Activated CD4-positive, alpha-beta T cell treated with anti-CD3 and anti-CD28 coated beads, Interleukin-2, amount 50 U/mL, for 4 hours (primary cell): ENCODE measurements around the gene HEPH.
"Not testable (repeated sequence)": the region's sequence is repeated elsewhere in the genome, so short reads cannot be mapped to it uniquely, and the experiment has no call there.

Source experiments
- DNase-seq, 2 experiments: peaks; one replicate each; pipeline ENCODE4 v3.0.0-alpha.2; 2020

HEPH gene, protein sequence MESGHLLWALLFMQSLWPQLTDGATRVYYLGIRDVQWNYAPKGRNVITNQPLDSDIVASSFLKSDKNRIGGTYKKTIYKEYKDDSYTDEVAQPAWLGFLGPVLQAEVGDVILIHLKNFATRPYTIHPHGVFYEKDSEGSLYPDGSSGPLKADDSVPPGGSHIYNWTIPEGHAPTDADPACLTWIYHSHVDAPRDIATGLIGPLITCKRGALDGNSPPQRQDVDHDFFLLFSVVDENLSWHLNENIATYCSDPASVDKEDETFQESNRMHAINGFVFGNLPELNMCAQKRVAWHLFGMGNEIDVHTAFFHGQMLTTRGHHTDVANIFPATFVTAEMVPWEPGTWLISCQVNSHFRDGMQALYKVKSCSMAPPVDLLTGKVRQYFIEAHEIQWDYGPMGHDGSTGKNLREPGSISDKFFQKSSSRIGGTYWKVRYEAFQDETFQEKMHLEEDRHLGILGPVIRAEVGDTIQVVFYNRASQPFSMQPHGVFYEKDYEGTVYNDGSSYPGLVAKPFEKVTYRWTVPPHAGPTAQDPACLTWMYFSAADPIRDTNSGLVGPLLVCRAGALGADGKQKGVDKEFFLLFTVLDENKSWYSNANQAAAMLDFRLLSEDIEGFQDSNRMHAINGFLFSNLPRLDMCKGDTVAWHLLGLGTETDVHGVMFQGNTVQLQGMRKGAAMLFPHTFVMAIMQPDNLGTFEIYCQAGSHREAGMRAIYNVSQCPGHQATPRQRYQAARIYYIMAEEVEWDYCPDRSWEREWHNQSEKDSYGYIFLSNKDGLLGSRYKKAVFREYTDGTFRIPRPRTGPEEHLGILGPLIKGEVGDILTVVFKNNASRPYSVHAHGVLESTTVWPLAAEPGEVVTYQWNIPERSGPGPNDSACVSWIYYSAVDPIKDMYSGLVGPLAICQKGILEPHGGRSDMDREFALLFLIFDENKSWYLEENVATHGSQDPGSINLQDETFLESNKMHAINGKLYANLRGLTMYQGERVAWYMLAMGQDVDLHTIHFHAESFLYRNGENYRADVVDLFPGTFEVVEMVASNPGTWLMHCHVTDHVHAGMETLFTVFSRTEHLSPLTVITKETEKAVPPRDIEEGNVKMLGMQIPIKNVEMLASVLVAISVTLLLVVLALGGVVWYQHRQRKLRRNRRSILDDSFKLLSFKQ

GRCh38 chrX:66163849-66164411 is at the start of gene HEPH:
Gene HEPH (plus strand): TSS chrX:66164247. CDS start chrX:66170571, 6,324 bp downstream.
- no peak for DNase-seq

GRCh38 chrX:66118722-66119121 is 45.3 kb upstream of the HEPH start:
- not testable (repeated sequence) for DNase-seq

- DNase-seq, result not testable (repeated sequence)
Measured at GRCh38 chrX:66121354-66121753, 42.7 kb upstream of the HEPH start.

GRCh38 chrX:66126662-66127061 is 37.4 kb upstream of the HEPH start:
- no peak for DNase-seq

DNA sequence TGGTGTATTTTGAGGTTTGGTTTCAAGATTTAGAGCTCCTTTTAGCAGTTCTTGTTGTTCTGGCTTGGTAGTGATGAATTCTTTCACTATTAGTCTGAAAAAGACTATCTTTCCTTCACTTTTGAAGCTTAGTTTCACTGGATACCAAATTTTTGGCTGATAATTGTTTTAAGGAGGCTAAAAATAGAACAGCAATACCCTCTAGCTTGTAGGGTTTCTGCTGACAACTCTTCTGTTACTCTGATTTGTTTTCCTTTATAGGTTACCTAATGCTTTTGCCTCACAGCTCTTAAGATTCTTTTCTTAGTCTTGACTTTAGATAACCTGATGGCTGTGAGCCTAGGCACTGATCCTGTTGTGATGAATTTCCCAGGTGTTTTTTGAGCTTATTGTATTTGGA is 33.6 kb upstream of the HEPH start:
- DNase-seq, result no peak

- not testable (repeated sequence) for DNase-seq
Measured at GRCh38 chrX:66135284-66135683, 28.8 kb upstream of the HEPH start.

DNA sequence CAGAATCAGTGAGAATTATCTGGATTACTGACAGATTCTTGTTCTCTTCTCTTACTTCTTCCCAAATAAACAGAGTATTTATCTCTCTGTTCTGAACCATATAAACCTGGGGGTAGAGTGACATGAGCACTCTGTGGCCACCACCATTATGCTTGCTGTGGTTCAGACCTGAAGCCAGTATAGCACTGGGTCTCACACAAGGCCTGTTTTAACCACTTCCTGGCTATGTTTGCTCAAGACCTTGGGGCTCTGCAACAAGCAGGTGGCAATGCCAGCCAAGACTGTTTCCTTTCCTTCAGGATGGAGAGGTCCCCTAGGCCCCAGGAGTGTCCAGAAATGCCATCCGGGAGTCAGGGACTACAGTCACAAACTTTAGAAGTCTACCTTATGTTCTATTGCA is 21.7 kb upstream of the HEPH start:
- no peak for DNase-seq

GRCh38 chrX:66144258-66144657 is 19.8 kb upstream of the HEPH start:
- DNase-seq, result no peak

- no peak for DNase-seq
Measured at GRCh38 chrX:66149519-66149918, 14.5 kb upstream of the HEPH start.

- DNase-seq, result no peak
Measured at GRCh38 chrX:66150163-66150562, 13.9 kb upstream of the HEPH start.

DNA sequence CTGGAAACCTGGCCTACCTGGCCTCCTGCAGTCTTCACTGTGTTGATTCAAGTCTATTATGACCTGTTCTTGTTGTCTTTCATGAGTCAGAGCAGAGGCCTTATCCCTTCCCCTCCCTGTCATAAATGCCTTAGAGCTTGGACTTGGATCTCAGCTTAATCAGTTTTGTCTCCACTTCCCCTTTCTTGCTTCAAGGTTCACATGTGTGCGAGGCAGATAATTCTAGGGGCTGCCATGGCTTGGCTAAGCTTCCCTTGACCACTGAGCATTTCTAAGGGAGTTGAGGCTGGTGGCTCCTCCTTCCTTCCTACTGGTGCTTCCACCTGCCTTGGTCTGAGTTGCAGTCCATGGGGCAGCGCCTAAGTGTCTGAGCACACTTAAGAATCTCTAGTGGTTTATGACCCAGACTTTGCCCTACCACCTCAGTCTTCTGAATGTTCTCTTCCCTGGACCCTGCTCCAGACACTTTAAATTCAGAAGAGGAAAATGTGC is 1.7 kb upstream of the HEPH start:
- no peak for DNase-seq

DNA sequence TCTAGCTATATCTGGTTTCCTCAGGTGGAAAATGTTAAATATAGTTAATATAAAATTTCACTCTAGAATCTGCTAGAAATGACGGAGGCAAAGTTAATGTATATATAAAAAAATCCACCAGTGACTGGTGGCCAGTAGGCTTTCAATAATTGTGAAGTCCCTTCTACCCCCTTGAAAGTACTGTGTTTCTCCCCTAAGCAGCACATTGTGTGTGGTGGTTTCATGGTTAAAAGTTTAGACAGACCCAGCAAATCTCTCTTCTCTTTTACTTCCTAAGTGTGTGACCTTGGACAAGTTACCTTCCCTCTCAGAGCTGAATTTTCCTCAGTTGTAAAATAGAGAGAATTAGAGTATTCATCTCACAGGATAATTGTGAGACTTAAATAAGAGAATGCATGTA is 600 bp upstream of the HEPH start:
- DNase-seq, result no peak

DNA sequence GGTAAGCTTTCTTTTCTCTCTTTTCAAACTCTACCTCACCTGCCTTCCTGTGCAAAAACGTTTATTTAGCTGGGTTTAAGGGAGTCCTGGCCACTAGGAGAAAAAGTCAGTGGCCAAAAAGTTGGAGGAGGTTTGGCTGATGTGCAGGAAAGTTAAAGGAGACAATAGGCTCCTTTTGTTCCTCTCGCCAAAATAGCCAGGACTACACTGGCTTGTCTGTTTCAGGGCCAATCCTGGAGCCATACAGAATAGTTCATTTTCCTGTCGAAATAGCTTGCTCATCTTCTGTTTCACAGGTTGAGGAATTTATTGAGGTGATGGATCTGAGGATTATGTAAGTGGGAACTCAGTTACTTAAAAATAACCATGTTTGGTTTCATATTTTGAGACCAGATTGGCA is 423 bp downstream of the HEPH start:
- no peak for DNase-seq

GRCh38 chrX:66164931-66165330 is 884 bp downstream of the HEPH start:
- no peak for DNase-seq

DNA sequence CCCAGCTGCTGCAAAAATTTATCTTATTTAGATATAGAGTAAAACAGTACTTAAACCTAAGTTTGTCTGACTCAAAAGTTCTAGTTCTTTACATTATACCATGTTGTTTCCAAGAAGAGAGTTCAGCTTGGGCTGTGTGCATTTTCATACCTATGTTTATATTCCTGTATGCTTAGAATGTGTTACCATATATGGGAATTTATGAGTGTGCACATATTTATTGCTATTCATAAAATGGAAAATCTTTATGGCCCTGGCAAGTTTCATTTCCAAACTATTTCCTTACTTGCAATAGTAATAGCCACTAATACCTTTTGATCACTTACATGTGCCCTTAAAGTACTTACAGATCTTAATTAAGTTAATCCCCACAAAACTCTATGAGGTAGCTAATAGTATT is 2.6 kb downstream of the HEPH start:
- no peak for DNase-seq

GRCh38 chrX:66167431-66167830 is 3.4 kb downstream of the HEPH start:
- DNase-seq, result no peak

- DNase-seq, result no peak
Measured at GRCh38 chrX:66176134-66176533, 12.1 kb downstream of the HEPH start.

DNA sequence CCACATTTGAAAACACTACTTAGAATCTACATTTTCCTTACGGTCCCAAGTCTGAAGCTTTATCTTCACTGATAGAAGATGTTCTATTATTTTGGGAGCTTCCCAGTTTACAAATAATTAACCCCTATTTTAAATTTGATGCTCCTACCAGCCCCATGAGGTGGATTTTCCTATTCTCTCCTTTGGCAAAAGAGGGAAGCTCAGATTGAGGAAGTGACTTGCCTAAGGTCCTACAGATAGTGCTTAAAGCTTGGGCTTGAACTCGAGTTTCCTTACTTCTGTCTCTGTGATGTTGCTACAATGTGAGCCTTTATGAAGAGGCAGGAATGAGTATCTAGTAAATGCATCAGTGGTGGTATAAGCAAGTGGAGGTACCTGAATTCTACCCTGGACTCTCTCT is 27.5 kb downstream of the HEPH start:
- DNase-seq, result no peak

GRCh38 chrX:66193821-66194220 is 29.8 kb downstream of the HEPH start:
- DNase-seq, result no peak

- DNase-seq, result no peak
Measured at GRCh38 chrX:66200050-66200664, 36.1 kb downstream of the HEPH start.

DNA sequence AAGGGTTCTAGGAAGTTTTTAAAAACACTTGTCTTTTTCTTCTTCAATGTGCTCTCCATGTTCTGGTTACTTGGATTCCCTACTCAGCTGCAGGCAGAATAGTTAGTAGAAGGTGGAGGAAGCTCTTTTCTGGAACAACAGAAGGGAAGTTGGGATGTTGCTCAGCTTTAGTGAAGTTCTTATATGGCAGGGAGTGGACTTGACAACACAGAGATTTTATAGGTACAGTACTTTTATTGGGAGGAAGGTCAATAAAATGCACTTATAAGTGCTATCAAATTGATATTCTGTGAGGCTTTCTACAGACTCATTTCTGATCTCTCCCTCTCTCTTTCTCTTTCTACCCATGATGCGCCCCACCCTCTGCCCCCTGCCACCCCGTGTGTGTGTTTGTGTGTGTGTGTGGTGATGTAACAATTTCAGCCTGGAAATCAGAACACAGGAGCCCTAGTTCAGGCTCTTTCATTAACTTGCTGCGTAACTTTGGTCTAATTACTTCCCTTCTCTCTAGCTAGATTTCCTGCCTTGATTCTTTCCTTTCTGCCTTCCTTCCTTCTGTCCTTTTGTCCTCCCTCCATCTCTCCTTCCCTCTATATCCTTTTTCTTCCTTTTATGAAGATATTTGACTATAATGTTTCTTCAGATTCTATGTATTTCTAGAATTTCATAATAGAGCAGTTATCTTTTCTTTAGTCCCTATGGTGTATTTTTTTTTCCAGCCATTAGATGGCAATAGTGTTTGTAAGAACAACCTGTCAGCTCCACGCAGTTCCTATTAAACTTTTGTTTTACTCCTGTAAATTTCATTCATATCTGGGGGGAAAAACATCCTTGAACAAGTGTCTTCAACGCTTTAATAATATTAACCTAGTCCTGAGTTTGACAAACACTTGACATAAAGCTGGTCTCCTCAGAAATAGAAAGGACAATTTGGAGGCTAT is 37.1 kb downstream of the HEPH start:
- DNase-seq, result no peak
